ENCODE results near the gene PKD2L1.
"Not testable (repeated sequence)": the region's sequence is repeated elsewhere in the genome, so short reads cannot be mapped to it uniquely, and the experiment has no call there.

Gene PKD2L1

GRCh38 chr10:100330079-100330478, at the start of gene PKD2L1:
Gene PKD2L1 (minus strand): TSS chr10:100330228. CDS start chr10:100330103, 125 bp downstream.
- DNase-seq (ENCODE audit: low spot score): no peak

GRCh38 chr10:100377830-100378229, 47.8 kb upstream of the PKD2L1 start:
- DNase-seq (ENCODE audit: low spot score): no peak

GRCh38 chr10:100376656-100377055, 46.6 kb upstream of the PKD2L1 start:
- not testable (repeated sequence) for DNase-seq (ENCODE audit: low spot score)

- not testable (repeated sequence) for DNase-seq (ENCODE audit: low spot score)
Measured at GRCh38 chr10:100374677-100375353, 44.8 kb upstream of the PKD2L1 start.

GRCh38 chr10:100374200-100374655, 44.2 kb upstream of the PKD2L1 start:
- DNase-seq (ENCODE audit: low spot score): peak; percentile 78

GRCh38 chr10:100373298-100374199, 43.5 kb upstream of the PKD2L1 start:
- peak; percentile 99 for DNase-seq (ENCODE audit: low spot score)

GRCh38 chr10:100372415-100373297, 42.6 kb upstream of the PKD2L1 start:
- peak; percentile 50 for DNase-seq (ENCODE audit: low spot score)

- DNase-seq (ENCODE audit: low spot score): no peak
Measured at GRCh38 chr10:100371482-100372027, 41.5 kb upstream of the PKD2L1 start.

- peak; percentile 90 for DNase-seq (ENCODE audit: low spot score)
Measured at GRCh38 chr10:100370714-100371481, 40.9 kb upstream of the PKD2L1 start.

GRCh38 chr10:100368721-100369120, 38.7 kb upstream of the PKD2L1 start:
- no peak for DNase-seq (ENCODE audit: low spot score)

- DNase-seq (ENCODE audit: low spot score): peak; percentile 75
Measured at GRCh38 chr10:100364735-100365391, 34.8 kb upstream of the PKD2L1 start.

GRCh38 chr10:100364175-100364574, 34.1 kb upstream of the PKD2L1 start:
- no peak for DNase-seq (ENCODE audit: low spot score)

- DNase-seq (ENCODE audit: low spot score): peak; percentile 88
Measured at GRCh38 chr10:100362570-100363496, 32.8 kb upstream of the PKD2L1 start.

GRCh38 chr10:100360234-100360633, 30.2 kb upstream of the PKD2L1 start:
- no peak for DNase-seq (ENCODE audit: low spot score)

- no peak for DNase-seq (ENCODE audit: low spot score)
Measured at GRCh38 chr10:100359529-100360150, 29.6 kb upstream of the PKD2L1 start.

GRCh38 chr10:100359030-100359432, 29.0 kb upstream of the PKD2L1 start:
- no peak for DNase-seq (ENCODE audit: low spot score)

GRCh38 chr10:100357059-100357858, 27.2 kb upstream of the PKD2L1 start:
- DNase-seq (ENCODE audit: low spot score): no peak
